Thyroid gland (tissue), 4 donors: ENCODE measurements around the gene SNRPA. TPM values are rescaled to one million over a fixed set of nuclear protein-coding genes. Genes with fewer than 3 reads are reported as not detected.

Experiments used
- DNase-seq, 2 donors: peaks; one replicate each; pipeline ENCODE4 v3.0.0-alpha.2; 2019
- H3K27ac ChIP-seq, 3 donors: fragments of 200-600 bp; sonication (generic); 1 replicate in 2 of 3; 2 replicates in 1 of 3; pipeline ENCODE4 v1.5.1; 2016 to 2019; ENCODE audit warnings: mild to moderate bottlenecking in 1 of 3, moderate library complexity in 1 of 3
- H3K27me3 ChIP-seq: fragments of 200-600 bp; sonication (generic); one replicate; pipeline ENCODE4 v1.5.1; 2019
- H3K36me3 ChIP-seq, 2 donors: fragments of 200-600 bp; sonication (generic); one replicate each; pipeline ENCODE4 v1.5.1; 2016 to 2019
- H3K4me1 ChIP-seq, 2 donors: fragments of 200-600 bp; sonication (generic); one replicate each; pipeline ENCODE4 v1.5.1; 2017 to 2019
- H3K4me3 ChIP-seq, 3 donors: fragments of 200-600 bp; sonication (generic); replicated peaks in 1 of 3; 1 replicate in 2 of 3; 2 replicates in 1 of 3; pipeline ENCODE4 v1.5.1; 2016; ENCODE audit warnings: mild to moderate bottlenecking in 1 of 3
- H3K9me3 ChIP-seq: fragments of 200-600 bp; sonication (generic); one replicate; pipeline ENCODE4 v1.5.1; 2017
- POLR2A ChIP-seq, 2 donors: fragments of 450-650 bp; IDR thresholded peaks; one replicate each; pipeline ENCODE4 v1.6.1; 2017; ENCODE audit warnings: antibody characterized with exemption in 2 of 2, mild to moderate bottlenecking in 2 of 2, moderate library complexity in 1 of 2
- WGBS, 2 donors: methylation state at CpG; one replicate each; pipeline ENCODE4 v1.1.5; 2017; 5-methylcytosine and 5-hydroxymethylcytosine counted together
- intact Hi-C: fragments of 100-400 bp; cut with DNase I; formaldehyde crosslinking; loops from one replicate; pipeline ENCODE4 v1.15.1; 2023
- total RNA-seq, 4 donors: library from RNA; depleted of rRNA; stranded (reverse); fragments of >200 nt; gene quantifications; one replicate each; pipeline ENCODE4 v1.2.3, GENCODE V29; 2016
- TF ChIP-seq, protein P1 (sequence below), 6 experiments: fragments of 200-600 bp in 3 of 6; fragments of 450-650 bp in 3 of 6; sonication (generic) in 3 of 6; IDR thresholded peaks; one replicate each; pipeline ENCODE4 v1.5.1; 2016 to 2019; ENCODE audit warnings: antibody characterized with exemption in 6 of 6, mild to moderate bottlenecking in 2 of 6, inconsistent platforms in 1 of 6, moderate library complexity in 1 of 6

Gene SNRPA
- total RNA-seq, 4 donors from 2014 or later, result 38.2 to 80.5 (median 55.1) TPM

- Histone ChIP-seq H3K4me3 (peak overlapping the region; percentile 69 to 75 (median 74)), H3K36me3 (no peaks in the 10 kb centered on the region), H3K4me1 (peaks cover 45 to 64% of the 10 kb centered on the region in 2 donors), H3K27ac (peak overlapping the region; percentile 91 to 98 (median 93)), H3K9me3 (no peaks in the 10 kb centered on the region), H3K27me3 (no peaks in the 10 kb centered on the region)
- intact Hi-C loops, result no loop called here
- no peak for DNase-seq
- no peak for TF ChIP-seq POLR2A (IDR thresholded peaks at IDR 0.05)
- TF ChIP-seq, protein P1, sequence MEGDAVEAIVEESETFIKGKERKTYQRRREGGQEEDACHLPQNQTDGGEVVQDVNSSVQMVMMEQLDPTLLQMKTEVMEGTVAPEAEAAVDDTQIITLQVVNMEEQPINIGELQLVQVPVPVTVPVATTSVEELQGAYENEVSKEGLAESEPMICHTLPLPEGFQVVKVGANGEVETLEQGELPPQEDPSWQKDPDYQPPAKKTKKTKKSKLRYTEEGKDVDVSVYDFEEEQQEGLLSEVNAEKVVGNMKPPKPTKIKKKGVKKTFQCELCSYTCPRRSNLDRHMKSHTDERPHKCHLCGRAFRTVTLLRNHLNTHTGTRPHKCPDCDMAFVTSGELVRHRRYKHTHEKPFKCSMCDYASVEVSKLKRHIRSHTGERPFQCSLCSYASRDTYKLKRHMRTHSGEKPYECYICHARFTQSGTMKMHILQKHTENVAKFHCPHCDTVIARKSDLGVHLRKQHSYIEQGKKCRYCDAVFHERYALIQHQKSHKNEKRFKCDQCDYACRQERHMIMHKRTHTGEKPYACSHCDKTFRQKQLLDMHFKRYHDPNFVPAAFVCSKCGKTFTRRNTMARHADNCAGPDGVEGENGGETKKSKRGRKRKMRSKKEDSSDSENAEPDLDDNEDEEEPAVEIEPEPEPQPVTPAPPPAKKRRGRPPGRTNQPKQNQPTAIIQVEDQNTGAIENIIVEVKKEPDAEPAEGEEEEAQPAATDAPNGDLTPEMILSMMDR (IDR thresholded peaks at IDR 0.05), result peak in 1 of 6 experiments; percentile 2
- 0 to 3% methylated on average over 1 to 19 of the region's 20 CpGs for WGBS, 2 donors
Measured at GRCh38 chr19:40717325-40717879, 33.6 kb upstream of the SNRPA start.

- 24 to 31% methylated on average over 14 to 16 of the region's 20 CpGs for WGBS, 2 donors
- peak; percentile 30 to 39 for DNase-seq
- no peaks in the 10 kb centered on the region for H3K9me3 ChIP-seq
- H3K27me3 ChIP-seq, result no peaks in the 10 kb centered on the region
- intact Hi-C loops, result no loop called here
- TF ChIP-seq POLR2A (IDR thresholded peaks at IDR 0.05), result no peak
- TF ChIP-seq, protein P1 (IDR thresholded peaks at IDR 0.05), result no peak
- H3K27ac ChIP-seq, result peak overlapping the region; percentile 91 to 98 (median 93)
- peaks cover 50 to 64% of the 10 kb centered on the region in 2 donors for H3K4me1 ChIP-seq
- H3K36me3 ChIP-seq, result peaks cover 0 to under 1% of the 10 kb centered on the region in 2 donors
- peak overlapping the region; percentile 69 to 75 (median 74) for H3K4me3 ChIP-seq
Measured at GRCh38 chr19:40717880-40718773, 32.9 kb upstream of the SNRPA start.

DNA sequence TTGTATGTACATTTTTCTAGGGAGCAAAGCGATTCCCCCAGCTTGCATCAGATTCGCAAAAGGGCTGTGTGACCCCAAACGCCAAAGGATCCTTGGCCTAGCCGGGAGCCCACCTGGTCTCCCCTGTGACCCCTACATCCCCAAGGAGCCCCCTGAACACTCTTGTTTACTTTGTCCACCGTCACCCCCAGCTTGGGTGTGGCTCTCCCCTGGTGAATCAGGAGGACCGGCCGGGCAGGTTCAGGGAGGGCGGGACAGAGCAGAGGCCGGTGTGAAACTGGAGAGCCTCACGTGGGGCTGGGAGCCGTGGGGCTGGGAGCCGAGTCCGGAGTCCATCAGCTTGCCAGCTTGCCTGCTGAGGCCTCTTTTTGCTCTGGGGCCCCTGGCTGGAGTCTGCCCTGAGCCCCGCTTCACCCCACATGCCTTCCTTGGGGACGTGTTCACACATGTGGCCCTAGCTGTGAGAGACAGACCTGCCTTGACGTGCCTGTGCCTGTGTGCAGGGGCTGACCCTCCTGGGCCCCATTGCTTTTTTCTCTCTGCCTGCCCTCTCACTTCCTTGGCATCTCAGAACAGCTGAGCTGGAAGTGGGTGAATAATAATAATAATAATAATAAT, 32.1 kb upstream of the SNRPA start:
- peaks cover under 1 to 8% of the 10 kb centered on the region in 2 donors for H3K36me3 ChIP-seq
- no peaks in the 10 kb centered on the region for H3K27me3 ChIP-seq
- H3K4me1 ChIP-seq, result peaks cover 57 to 64% of the 10 kb centered on the region in 2 donors
- peak overlapping the region; percentile 17 to 74 (median 69) for H3K4me3 ChIP-seq
- whole genome bisulfite sequencing, 2 donors, result 6 to 7% methylated on average over 7 to 15 of the region's 16 CpGs
- intact Hi-C loops, result no loop called here
- H3K9me3 ChIP-seq, result no peaks in the 10 kb centered on the region
- H3K27ac ChIP-seq, result peak overlapping the region; percentile 91 to 98 (median 93)
- TF ChIP-seq, protein P1 (IDR thresholded peaks at IDR 0.05), result no peak
- peak in 1 of 2 donors; percentile 40 for TF ChIP-seq POLR2A (IDR thresholded peaks at IDR 0.05)
- DNase-seq, result peak; percentile 85 to 88

DNA sequence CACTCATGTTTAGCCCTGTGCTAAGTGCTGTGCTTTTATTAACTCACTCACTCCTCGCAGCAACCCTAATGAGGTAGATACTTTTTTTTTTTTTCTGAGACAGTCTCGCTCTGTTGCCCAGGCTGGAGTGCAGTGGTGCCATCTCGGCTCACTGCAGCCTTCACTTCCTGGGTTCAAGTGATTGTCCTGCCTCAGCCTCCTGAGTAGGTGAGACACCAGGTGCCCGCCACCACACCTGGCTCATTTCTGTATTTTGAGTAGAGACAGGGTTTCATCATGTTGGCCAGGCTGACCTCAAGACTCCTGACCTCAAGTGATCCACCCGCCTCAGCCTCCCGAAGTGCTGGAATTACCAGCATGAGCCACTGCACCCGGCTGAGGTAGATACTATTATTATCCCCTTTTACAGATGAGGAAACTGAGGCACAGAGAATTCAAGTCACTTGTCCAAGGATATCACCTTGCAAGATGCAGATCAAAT, 31.5 kb upstream of the SNRPA start:
- intact Hi-C loops, result no loop called here
- H3K9me3 ChIP-seq, result no peaks in the 10 kb centered on the region
- H3K4me1 ChIP-seq, result peaks cover 53 to 59% of the 10 kb centered on the region in 2 donors
- peak overlapping the region in 2 of 3 donors; percentile 5 to 69 for H3K4me3 ChIP-seq
- TF ChIP-seq, protein P1 (IDR thresholded peaks at IDR 0.05), result no peak
- no peak for TF ChIP-seq POLR2A (IDR thresholded peaks at IDR 0.05)
- peaks cover 6 to 13% of the 10 kb centered on the region in 2 donors for H3K36me3 ChIP-seq
- WGBS, 2 donors, result 51 to 57% methylated on average over 7 of the region's 7 CpGs
- DNase-seq, result no peak
- H3K27ac ChIP-seq, result peak overlapping the region; percentile 91 to 98 (median 93)
- H3K27me3 ChIP-seq, result no peaks in the 10 kb centered on the region
